Umbilical cord (tissue), 1 donor: ENCODE measurements around the gene PRND. TPM values are rescaled to one million over a fixed set of nuclear protein-coding genes. Genes with fewer than 3 reads are reported as not detected.

Experiments used
- total RNA-seq: library from RNA; depleted of rRNA; stranded (reverse); fragments of >200 nt; gene quantifications from one replicate; pipeline ENCODE4 v1.2.3, GENCODE V29; 2014; ENCODE audit warnings: low replicate concordance; ENCODE audit not compliant: insufficient read depth

PRND gene
- total RNA-seq, 1 donor from 2014 or later: 4.3 TPM

Other genes starting within 250 kb of the PRND start
- gene PRNP, start 35.5 kb upstream of the PRND start, total RNA-seq: 47.2 TPM
- 22.6 TPM for gene RASSF2, start 101.7 kb downstream of the PRND start, total RNA-seq